Erythroblast (primary cell): ENCODE data around the gene FAM83D.

Experiments used
- GATA1 ChIP-seq: IDR thresholded peaks from 2 replicates; pipeline ENCODE4 v1.6.1; 2011; ENCODE audit warnings: low read depth, mild to moderate bottlenecking, control low read depth, low read length, moderate library complexity
- POLR2A ChIP-seq: IDR thresholded peaks from 2 replicates; pipeline ENCODE4 v1.6.1; 2011; ENCODE audit warnings: mild to moderate bottlenecking, low read length

GRCh38 chr20:38934530-38934929 lies 8.3 kb downstream of the FAM83D start:
- no peak for TF ChIP-seq POLR2A
- TF ChIP-seq GATA1, result no peak
